Mucosa of descending colon (tissue), 3 donors: ENCODE data around the gene TSR3. TPM values are rescaled to one million over a fixed set of nuclear protein-coding genes. Genes with fewer than 3 reads are reported as not detected.

Experiments used
- ATAC-seq: fragments of 200-7000 bp; cut with Tn5 transposase; one replicate; pipeline ENCODE4 v1.9.1; 2020; ENCODE audit warnings: mild to moderate bottlenecking, moderate library complexity
- DNase-seq, 3 donors: peaks; one replicate each; pipeline ENCODE4 v3.0.0-alpha.2; 2020
- H3K36me3 ChIP-seq: fragments of 200-600 bp; one replicate; pipeline ENCODE4 v1.8.0; 2021; ENCODE audit warnings: low read depth, mild to moderate bottlenecking
- H3K4me1 ChIP-seq: fragments of 200-600 bp; one replicate; pipeline ENCODE4 v1.8.0; 2021; ENCODE audit warnings: low read depth, mild to moderate bottlenecking
- H3K4me3 ChIP-seq: fragments of 200-600 bp; one replicate; pipeline ENCODE4 v1.8.0; 2021; ENCODE audit warnings: mild to moderate bottlenecking
- H3K9me3 ChIP-seq: fragments of 200-600 bp; one replicate; pipeline ENCODE4 v1.8.0; 2021; ENCODE audit warnings: mild to moderate bottlenecking
- CTCF ChIP-seq: fragments of 200-600 bp; IDR thresholded peaks from one replicate; pipeline ENCODE4 v1.8.0; 2022; ENCODE audit warnings: antibody characterized with exemption, mild to moderate bottlenecking
- intact Hi-C, 2 donors: fragments of 100-400 bp; cut with DNase I in 1 of 2; cut with micrococcal nuclease in 1 of 2; formaldehyde crosslinking; loops; one replicate each; pipeline versions ENCODE4 v1.11.0 to v1.11.1; 2022; cut with DNase I, micrococcal nuclease
- total RNA-seq, 3 donors: library from RNA; stranded (reverse); fragmentation: NEBNext Ultra II Directional in 2 of 3; extraction: Animal tissue kit (Norgen Biotek cat#: 25700) in 2 of 3; gene quantifications; one replicate each; pipeline versions ENCODE4 v1.2.1 to v1.2.4, GENCODE V29; 2021 to 2023
- donor health status: DM: no; HTN: no; CAD: no; lungs with moderate emphysema.
- donor health status: DM: no; HTN: no; CAD: no.
- donor health status: DM: no; HTN: yes; CAD: no.

Gene TSR3
- total RNA-seq, 3 donors from 2014 or later: 46.4 to 57.2 (median 54.1) TPM

- Histone ChIP-seq H3K4me3 (no peak overlapping the region), H3K9me3 (no peaks in the 10 kb centered on the region), H3K36me3 (peaks cover 8% of the 10 kb centered on the region), H3K4me1 (peaks cover 19% of the 10 kb centered on the region)
- ATAC-seq: no peak
- intact Hi-C loops: no loop called here
- DNase-seq: peak in 1 of 3 donors; percentile 28
- TF ChIP-seq CTCF: no peak
Measured at GRCh38 chr16:1311212-1311737, 40.4 kb downstream of the TSR3 start.

- Histone ChIP-seq H3K4me3 (peak overlapping the region; percentile 42), H3K4me1 (peaks cover 19% of the 10 kb centered on the region), H3K9me3 (no peaks in the 10 kb centered on the region), H3K36me3 (peaks cover 3% of the 10 kb centered on the region)
- no peak for DNase-seq
- intact Hi-C loops: no loop called here
- ATAC-seq: no peak
- no peak for TF ChIP-seq CTCF
Measured at GRCh38 chr16:1310832-1311200, 40.9 kb downstream of the TSR3 start.

DNA sequence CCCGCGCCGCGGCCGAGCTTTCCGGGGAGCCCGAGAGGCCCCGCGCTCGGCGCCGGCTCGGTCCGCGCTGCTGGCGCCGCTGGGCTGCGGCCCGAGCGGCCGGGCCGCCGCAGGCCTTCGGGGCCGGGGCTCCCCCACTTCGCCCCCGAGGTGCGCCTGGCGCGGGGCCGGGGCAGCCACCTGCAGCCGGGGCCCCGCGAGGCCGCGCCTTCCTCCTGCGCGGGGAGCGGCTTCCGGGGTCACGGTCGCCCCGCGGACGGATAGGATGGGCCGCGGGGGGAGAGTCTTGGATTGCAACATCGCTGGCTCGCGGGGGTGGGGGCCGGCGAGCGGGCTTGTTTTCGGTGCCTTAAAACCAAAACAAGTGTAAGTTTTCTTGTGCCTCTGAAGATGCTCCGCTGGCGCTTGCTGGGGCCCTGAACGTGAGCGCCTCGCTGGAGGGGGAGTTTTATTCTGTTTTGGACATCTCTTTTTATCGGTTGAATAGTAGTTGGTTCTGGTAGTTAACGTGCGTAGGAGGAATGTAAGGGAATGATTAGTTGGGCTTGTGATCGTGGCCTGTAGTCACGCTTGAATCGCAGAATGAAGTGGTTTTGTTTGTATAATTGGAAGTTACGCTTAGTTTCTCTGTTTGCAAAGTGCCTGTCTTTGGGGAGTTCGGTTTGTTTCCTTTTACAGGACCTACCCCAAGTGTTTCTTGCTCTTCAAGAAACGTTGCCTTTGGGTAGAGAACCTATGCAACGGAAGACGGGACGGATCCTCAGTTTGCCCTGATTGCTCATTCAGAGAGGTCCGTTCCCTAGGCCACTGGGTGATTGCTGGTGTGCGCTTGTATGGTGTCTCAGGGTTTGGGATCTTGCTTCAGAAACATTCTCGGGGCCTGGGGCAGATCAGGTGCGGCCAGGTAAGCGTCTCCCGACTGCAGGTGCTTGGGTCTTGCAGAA is 41.5 kb downstream of the TSR3 start:
- DNase-seq (peak; percentile 56 to 80 (median 74)), ATAC-seq (peak; percentile 17)
- peaks cover 19% of the 10 kb centered on the region for H3K4me1 ChIP-seq
- no peaks in the 10 kb centered on the region for H3K9me3 ChIP-seq
- no peaks in the 10 kb centered on the region for H3K36me3 ChIP-seq
- H3K4me3 ChIP-seq: peak overlapping the region; percentile 42
- intact Hi-C loops: no loop called here
- no peak for TF ChIP-seq CTCF

DNA sequence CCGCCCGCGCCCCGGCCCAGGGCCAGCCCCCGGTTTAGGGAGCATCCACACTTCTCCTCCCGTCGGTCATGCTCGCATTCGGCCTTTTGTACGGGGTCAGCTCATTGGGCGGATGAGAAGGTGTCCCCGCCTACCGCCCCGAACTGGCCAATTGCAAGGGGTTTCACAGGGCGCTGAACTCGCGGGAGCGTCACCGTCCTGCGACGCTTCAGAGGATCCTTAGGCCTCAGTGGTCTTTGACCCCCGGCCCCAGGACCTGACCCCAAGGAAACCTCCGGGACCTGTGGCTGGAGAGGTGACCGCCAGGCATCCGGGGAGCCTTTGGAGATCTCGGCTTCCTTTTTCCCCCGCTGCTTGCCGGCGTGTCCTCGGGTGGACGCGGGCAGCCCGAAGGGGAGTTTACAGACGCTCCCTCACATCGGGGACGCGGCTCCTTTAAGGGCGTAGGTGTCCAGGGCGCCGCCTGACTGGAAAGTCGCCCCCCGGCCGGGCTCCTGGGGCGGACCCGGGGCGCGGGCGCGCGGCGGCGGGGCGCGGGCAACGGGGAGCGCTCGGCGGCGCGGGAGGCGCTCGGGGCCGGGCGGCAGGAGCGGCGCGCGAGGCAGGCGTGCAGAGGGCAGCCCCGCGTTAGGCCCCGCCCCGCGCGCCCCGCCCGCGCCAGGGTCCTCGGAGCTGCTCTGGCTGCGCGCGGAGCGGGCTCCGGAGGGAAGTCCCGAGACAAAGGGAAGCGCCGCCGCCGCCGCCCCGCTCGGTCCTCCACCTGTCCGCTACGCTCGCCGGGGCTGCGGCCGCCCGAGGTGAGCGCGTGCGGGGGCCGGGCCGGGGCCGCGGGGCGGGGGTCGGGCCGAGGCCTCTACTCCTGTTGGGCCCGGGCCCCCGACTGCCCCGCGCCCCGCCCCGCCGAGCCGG is 42.4 kb downstream of the TSR3 start, which contains the start of gene UBE2I:
UBE2I (plus strand) TSS at position 660 of the 909 bp plus-strand sequence. CDS start 4,395 bp downstream, outside the sequence.
- DNase-seq: peak; percentile 96 to 99 (median 97)
- intact Hi-C loops: no loop called here
- no peaks in the 10 kb centered on the region for H3K36me3 ChIP-seq
- H3K9me3 ChIP-seq: no peaks in the 10 kb centered on the region
- TF ChIP-seq CTCF: no peak
- H3K4me3 ChIP-seq: peak within 1 kb of the TSS; percentile 42
- H3K4me1 ChIP-seq: peaks cover 19% of the 10 kb centered on the region
- peak; percentile 91 for ATAC-seq
